Vagina (tissue), 2 donors: Measurements from ENCODE around the gene SMARCA4.

Experiments used
- POLR2A ChIP-seq, 2 donors: fragments of 450-650 bp; IDR thresholded peaks; one replicate each; pipeline ENCODE4 v1.6.1; 2017; ENCODE audit warnings: antibody characterized with exemption in 2 of 2, mild to moderate bottlenecking in 2 of 2, moderate library complexity in 2 of 2
- POLR2AphosphoS5 ChIP-seq, 2 donors: sonication (generic); formaldehyde crosslinking; IDR thresholded peaks; one replicate each; pipeline ENCODE4 v1.9.0; 2017; ENCODE audit warnings: antibody characterized with exemption in 2 of 2, mild to moderate bottlenecking in 2 of 2, low read depth in 1 of 2; ENCODE audit not compliant: insufficient read depth in 1 of 2
- TF ChIP-seq, protein P1 (sequence below), 3 experiments: fragments of 450-650 bp in 2 of 3; fragments of 200-600 bp in 1 of 3; sonication (generic) in 1 of 3; IDR thresholded peaks; one replicate each; pipeline ENCODE4 v1.5.1; 2017 to 2019; ENCODE audit warnings: antibody characterized with exemption in 3 of 3, mild to moderate bottlenecking in 2 of 3, moderate library complexity in 2 of 3

DNA sequence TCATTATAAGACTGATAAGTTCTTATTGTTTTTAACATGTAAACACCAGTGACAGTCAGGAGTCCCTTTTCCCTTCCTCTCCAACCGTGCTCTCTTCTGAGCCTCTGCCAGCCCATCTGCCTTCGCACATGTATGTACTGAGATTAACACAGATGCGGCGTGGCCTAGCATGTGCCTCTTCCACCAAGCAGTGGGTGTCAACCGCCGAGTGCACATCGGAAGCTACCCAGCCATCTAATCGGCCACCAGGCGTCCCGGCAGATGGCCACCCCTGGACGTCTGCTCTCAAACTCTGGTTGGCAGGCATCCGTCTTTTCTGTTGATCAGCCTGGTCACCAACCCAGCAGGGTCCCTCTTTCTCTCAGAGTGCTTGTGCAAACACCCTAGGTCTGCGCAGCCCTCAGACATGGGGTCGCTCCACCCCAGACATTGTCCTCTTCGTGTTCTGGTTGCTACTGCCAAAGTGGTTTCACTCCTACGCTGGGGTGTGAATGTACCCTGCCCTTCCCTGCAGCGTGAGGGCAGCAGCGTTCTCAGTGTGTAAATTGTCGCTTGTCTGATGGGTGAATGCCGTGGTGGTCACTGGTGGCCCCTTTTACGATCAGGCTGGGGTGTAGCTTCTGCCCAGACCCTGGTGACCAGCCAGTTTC lies 70.7 kb downstream of the SMARCA4 start:
- TF ChIP-seq, protein P1, sequence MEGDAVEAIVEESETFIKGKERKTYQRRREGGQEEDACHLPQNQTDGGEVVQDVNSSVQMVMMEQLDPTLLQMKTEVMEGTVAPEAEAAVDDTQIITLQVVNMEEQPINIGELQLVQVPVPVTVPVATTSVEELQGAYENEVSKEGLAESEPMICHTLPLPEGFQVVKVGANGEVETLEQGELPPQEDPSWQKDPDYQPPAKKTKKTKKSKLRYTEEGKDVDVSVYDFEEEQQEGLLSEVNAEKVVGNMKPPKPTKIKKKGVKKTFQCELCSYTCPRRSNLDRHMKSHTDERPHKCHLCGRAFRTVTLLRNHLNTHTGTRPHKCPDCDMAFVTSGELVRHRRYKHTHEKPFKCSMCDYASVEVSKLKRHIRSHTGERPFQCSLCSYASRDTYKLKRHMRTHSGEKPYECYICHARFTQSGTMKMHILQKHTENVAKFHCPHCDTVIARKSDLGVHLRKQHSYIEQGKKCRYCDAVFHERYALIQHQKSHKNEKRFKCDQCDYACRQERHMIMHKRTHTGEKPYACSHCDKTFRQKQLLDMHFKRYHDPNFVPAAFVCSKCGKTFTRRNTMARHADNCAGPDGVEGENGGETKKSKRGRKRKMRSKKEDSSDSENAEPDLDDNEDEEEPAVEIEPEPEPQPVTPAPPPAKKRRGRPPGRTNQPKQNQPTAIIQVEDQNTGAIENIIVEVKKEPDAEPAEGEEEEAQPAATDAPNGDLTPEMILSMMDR (IDR thresholded peaks at IDR 0.05) = no peak
- TF ChIP-seq POLR2A (IDR thresholded peaks at IDR 0.05) (no peak), POLR2AphosphoS5 (IDR thresholded peaks at IDR 0.05; ENCODE audit: insufficient read depth in 1 of 2, low read depth in 1 of 2) (no peak)
